ENCODE measurements around the gene GPD1.

GPD1 gene

DNA sequence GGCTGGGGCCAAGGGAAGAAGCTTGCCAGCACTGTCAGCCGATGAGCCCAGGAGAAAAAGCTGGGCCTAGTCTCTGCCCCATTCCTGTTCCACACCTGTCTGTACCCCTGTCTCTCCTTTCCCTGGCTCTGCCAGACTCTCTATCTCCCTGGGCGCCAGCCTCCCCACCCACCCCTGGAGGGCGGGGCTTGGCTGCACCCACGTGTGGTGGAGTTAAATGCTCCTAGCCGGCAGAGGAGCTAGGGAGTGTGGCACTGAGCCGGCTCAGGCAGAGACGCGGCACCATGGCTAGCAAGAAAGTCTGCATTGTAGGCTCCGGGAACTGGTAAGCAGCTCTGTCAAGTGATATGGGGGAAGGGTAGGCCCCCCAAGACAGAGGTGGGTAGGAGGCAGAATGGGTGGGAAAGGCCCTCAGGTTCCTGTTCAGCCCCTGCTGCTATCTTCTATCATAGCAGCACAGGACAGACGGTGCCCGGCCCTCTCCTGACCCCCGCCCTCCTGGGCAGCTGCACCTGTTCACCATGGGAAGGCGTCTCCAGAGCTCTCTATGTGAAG, at the start of gene GPD1:
GPD1 (plus strand) TSS at position 242 of the 555 bp plus-strand sequence; CDS start at position 285, 43 bp downstream.
- Mint-ChIP-seq H3K4me1 (peaks cover 14% of the 10 kb centered on the region), H3K36me3 (peaks cover 25% of the 10 kb centered on the region), H3K27me3 (no peaks in the 10 kb centered on the region), H3K27ac (peak within 1 kb of the TSS; percentile 38), H3K4me3 (no peak within 1 kb of the TSS), H3K9me3 (no peaks in the 10 kb centered on the region)
- DNase-seq (ENCODE audit: low spot score in 2 of 2): no peak
- ATAC-seq (ENCODE audit: low read depth): no peak

DNA sequence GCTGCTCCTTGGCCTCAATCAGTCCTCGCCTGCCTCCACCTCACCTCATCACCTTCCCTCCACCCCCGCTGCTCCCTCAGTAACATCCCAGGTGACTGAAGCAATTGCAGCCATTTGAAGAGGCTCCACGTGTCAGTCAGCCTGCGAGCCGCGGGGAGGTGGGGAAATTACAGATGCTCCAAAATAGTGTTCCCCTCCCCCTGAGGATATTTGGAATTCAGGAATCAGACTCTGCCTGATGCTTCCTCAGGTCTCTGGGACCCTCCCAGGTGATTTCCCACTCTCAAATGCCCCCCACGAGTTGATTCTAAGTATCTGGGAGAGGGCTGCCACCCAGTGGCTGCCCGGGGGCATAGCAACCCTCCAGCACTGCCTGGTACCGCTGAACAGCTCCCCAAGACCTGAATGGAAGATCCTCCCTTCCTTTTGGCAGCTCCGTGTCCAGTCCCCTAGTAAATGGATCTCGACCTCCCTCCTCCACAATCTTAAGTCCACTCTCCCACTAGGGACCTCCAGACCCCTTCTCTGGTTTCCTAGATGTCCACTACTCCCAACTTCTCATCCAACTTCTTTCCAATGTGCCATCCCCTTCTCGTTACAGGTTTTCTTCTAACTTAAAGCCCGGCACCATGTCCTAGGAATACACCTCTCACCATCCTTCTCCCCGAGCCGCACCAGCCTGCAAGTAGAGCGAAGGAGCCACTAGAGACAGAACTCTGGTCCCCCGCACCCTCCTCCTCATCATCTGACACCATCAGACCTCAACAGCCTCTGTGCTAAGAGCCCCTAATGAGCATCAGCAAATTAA, 47.8 kb upstream of the GPD1 start:
- Mint-ChIP-seq H3K27ac (no peak overlapping the region), H3K27me3 (peaks cover 34% of the 10 kb centered on the region), H3K9me3 (no peaks in the 10 kb centered on the region), H3K36me3 (no peaks in the 10 kb centered on the region), H3K4me1 (peaks cover 15% of the 10 kb centered on the region), H3K4me3 (peak overlapping the region; percentile 53)
- ATAC-seq (ENCODE audit: low read depth) (peak; percentile 67), DNase-seq (ENCODE audit: low spot score in 2 of 2) (peak; percentile 58 to 61)

DNA sequence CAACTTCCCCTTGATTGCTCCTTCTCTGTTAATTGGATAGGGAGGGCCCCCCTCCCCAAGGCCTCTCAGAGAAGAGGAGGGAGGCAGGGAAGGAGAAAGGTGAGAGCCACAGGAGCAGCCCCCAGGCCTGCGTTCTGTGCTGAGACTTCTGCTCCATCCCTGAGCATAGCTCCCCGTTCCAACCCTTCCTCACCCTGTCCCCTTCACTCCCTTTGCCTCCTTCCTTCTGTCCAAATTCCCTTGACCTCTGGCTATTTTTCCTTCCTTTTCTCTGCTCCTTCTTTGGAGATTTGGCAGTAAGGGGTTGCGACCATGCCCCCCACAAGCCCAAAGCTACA, 47.2 kb upstream of the GPD1 start:
- Mint-ChIP-seq H3K36me3 (no peaks in the 10 kb centered on the region), H3K9me3 (no peaks in the 10 kb centered on the region), H3K27me3 (peaks cover 36% of the 10 kb centered on the region), H3K4me3 (peak overlapping the region; percentile 91), H3K4me1 (peaks cover 15% of the 10 kb centered on the region), H3K27ac (no peak overlapping the region)
- no peak for DNase-seq (ENCODE audit: low spot score in 2 of 2)
- no peak for ATAC-seq (ENCODE audit: low read depth)

DNA sequence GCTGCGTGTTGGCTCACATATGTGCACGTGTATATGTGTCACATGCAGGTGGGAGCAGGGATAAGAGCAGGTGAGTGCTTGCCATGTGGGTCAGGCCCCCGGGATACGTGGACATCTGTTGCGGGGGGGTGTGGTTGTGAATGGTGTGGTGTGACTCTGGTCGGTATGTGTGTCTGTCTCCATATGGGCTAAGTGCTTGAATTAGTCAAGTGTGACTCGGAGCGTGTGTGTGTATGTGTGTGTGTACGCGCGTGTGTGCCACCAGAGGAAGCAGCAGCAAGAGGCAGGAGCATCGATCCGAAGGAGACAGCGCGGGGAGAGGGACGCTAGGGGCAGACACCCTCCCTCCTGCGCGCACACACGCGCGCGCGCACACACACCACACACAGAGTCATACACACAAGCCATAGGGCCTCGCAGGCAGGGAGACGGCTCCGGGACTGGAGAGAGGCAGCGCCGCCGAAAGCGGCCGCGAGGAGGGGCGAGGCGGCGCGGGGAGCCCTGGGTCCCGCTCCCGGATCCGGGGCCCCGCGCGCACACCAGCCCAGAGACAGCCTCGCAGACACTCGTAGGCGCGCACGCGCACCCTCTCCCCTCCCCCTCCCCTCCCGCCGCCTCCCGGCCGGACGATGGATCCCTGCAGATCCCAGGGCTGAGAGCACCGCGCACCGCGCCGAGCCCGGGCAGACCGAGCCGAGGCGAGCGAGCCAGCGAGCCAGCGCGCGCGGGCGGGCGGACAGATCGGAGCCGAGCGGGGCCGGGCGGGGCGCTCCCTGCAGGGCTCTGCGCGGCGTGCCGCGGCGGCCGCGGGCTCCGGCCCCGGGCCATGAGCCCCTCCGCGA, 46.6 kb upstream of the GPD1 start, which contains the start of gene ASIC1:
ASIC1 (plus strand) TSS at position 597 of the 842 bp plus-strand sequence. CDS start 1,171 bp downstream, outside the sequence.
- Mint-ChIP-seq H3K27ac (no peak within 1 kb of the TSS), H3K4me1 (peaks cover 15% of the 10 kb centered on the region), H3K27me3 (peaks cover 35% of the 10 kb centered on the region), H3K9me3 (no peaks in the 10 kb centered on the region), H3K4me3 (peak within 1 kb of the TSS; percentile 91), H3K36me3 (no peaks in the 10 kb centered on the region)
- DNase-seq (ENCODE audit: low spot score in 2 of 2) (peak; percentile 11 to 41), ATAC-seq (ENCODE audit: low read depth) (peak; percentile 51)

DNA sequence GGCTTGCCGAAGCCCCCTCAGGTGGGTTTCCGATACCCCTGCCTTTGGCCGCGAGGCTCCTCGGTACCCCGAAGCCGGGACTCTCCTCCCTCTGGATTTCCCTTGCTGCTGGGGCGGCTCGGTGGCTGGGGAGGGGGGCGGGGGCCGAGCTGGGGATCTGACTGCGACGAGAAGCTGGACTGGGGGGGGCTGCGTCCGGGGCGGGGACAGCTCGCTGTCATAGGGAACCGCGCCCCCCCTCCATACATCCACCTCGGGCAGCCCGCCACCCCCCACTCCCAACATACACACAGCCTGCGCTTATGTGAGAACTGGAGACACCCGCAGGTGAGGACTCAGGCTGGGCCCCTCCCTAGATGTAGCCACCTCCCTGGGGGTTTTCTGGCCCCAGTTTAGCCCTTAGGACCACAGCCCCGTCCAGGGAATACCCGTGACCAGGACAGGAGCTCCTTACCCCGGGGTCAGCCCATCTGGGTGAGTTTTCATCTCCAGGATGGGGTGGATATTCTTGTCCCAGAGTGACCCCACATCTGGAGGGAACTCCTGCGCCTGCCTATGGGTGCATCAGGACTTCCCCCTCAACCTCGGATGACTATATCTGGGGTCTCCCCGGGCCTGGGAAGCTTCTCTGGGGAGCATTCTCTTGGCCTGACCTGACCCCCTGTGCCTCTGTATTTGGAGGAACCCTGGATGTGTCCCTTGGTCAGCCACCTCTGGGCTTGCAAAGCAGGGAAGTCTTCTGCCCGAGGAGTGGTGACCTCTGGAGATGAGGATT, 45.7 kb upstream of the GPD1 start:
- Mint-ChIP-seq H3K4me3 (peak overlapping the region; percentile 51), H3K36me3 (no peaks in the 10 kb centered on the region), H3K27me3 (peaks cover 31% of the 10 kb centered on the region), H3K9me3 (no peaks in the 10 kb centered on the region), H3K27ac (no peak overlapping the region), H3K4me1 (peaks cover 15% of the 10 kb centered on the region)
- DNase-seq (ENCODE audit: low spot score in 2 of 2): no peak
- no peak for ATAC-seq (ENCODE audit: low read depth)

DNA sequence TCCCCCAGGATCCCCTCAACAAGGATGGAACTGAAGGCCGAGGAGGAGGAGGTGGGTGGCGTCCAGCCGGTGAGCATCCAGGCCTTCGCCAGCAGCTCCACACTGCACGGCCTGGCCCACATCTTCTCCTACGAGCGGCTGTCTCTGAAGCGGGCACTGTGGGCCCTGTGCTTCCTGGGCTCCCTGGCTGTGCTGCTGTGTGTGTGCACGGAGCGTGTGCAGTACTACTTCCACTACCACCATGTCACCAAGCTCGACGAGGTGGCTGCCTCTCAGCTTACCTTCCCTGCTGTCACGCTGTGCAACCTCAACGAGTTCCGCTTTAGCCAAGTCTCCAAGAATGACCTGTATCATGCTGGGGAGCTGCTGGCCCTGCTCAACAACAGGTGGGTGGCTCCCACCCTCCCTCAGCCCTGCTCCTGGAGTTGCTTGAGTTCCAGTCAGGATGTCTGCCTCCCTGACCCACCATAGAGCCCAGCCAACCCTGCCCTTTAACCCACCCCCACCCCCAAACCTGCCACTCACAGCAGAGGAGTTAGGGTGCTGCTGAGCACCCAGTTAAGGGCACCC, 45.0 kb upstream of the GPD1 start:
- no peak for DNase-seq (ENCODE audit: low spot score in 2 of 2)
- peaks cover 15% of the 10 kb centered on the region for H3K4me1 Mint-ChIP-seq

DNA sequence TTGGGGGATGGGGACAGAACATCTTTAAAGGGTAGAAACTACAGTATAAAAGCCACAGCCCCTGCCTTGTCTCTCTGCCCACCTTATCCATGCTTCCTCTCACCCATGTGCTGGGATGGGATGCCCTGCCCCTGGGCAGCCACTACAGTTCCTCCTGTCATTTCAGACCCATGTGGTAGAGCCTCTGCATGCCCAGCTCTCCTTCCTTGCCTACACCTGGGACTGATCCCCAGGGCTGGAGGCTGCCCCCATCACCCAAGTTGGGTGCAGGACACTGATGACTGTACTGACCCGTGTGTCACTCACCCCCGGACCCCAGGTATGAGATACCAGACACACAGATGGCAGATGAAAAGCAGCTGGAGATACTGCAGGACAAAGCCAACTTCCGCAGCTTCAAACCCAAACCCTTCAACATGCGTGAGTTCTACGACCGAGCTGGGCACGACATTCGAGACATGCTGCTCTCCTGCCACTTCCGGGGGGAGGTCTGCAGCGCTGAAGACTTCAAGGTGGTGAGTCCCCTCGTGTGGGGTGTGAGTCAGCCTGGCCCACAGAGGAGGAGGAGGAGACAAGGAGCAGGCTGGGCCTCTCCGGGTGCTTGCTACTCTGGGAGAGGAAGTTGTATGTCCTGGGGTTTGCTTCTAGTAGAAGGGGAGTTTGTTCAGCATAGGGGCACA, 44.2 kb upstream of the GPD1 start:
- ATAC-seq (ENCODE audit: low read depth): no peak
- no peaks in the 10 kb centered on the region for H3K36me3 Mint-ChIP-seq

More for the DNA sequence above, 45.0 kb upstream of the GPD1 start:
- peak overlapping the region; percentile 19 for H3K4me3 Mint-ChIP-seq
- H3K36me3 Mint-ChIP-seq: no peaks in the 10 kb centered on the region
- H3K9me3 Mint-ChIP-seq: no peaks in the 10 kb centered on the region
- H3K27ac Mint-ChIP-seq: no peak overlapping the region
- H3K27me3 Mint-ChIP-seq: peaks cover 33% of the 10 kb centered on the region
- ATAC-seq (ENCODE audit: low read depth): no peak

DNA sequence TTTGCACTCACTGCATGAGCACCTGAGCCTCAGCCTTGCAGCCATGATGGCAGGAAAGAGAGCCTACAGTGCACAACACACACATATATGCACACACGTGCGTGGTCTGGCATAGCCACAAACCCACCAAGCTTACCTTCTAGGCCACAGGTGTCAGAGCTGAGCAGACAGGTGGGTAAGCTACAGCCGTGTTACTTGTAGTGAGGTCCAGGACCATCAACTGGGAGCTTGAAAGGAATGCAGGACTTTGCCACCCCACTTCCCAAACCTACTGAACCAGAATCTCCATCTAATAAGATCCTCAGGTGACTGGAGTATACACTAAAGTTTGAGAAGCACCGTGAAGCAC, 43.7 kb upstream of the GPD1 start:
- H3K4me1 Mint-ChIP-seq: peaks cover 15% of the 10 kb centered on the region
- peaks cover 35% of the 10 kb centered on the region for H3K27me3 Mint-ChIP-seq
- no peaks in the 10 kb centered on the region for H3K36me3 Mint-ChIP-seq
- no peak for DNase-seq (ENCODE audit: low spot score in 2 of 2)
- H3K4me3 Mint-ChIP-seq: no peak overlapping the region
- H3K27ac Mint-ChIP-seq: no peak overlapping the region
- ATAC-seq (ENCODE audit: low read depth): no peak
- no peaks in the 10 kb centered on the region for H3K9me3 Mint-ChIP-seq

More for the DNA sequence above, 44.2 kb upstream of the GPD1 start:
- Mint-ChIP-seq H3K27me3 (peaks cover 35% of the 10 kb centered on the region), H3K4me3 (no peak overlapping the region), H3K27ac (no peak overlapping the region), H3K4me1 (peaks cover 15% of the 10 kb centered on the region), H3K9me3 (no peaks in the 10 kb centered on the region)
- DNase-seq (ENCODE audit: low spot score in 2 of 2): no peak

DNA sequence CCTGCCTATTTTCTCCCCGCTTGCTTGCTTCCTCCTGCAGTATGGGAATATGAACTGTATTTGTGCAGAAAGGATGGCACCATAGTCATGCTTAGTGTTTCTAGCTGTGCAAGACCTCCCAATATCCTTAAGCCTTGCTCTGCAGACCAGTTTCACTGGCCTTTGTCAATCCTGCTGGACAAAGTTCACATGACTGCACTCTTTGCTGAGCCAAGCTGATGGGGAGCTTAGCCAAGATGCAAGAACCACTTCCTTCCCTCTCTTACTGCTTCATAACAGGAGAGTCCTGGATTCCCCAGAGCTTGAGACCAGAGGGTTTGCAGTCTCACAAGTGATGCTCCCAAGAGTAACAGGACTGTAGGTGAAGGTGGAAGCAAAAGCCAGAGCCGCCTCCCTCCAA, 42.6 kb upstream of the GPD1 start:
- Mint-ChIP-seq H3K9me3 (no peaks in the 10 kb centered on the region), H3K4me3 (no peak overlapping the region), H3K27me3 (peaks cover 31% of the 10 kb centered on the region), H3K4me1 (peaks cover 9% of the 10 kb centered on the region), H3K36me3 (no peaks in the 10 kb centered on the region), H3K27ac (no peak overlapping the region)
- ATAC-seq (ENCODE audit: low read depth) (no peak), DNase-seq (ENCODE audit: low spot score in 2 of 2) (no peak)

DNA sequence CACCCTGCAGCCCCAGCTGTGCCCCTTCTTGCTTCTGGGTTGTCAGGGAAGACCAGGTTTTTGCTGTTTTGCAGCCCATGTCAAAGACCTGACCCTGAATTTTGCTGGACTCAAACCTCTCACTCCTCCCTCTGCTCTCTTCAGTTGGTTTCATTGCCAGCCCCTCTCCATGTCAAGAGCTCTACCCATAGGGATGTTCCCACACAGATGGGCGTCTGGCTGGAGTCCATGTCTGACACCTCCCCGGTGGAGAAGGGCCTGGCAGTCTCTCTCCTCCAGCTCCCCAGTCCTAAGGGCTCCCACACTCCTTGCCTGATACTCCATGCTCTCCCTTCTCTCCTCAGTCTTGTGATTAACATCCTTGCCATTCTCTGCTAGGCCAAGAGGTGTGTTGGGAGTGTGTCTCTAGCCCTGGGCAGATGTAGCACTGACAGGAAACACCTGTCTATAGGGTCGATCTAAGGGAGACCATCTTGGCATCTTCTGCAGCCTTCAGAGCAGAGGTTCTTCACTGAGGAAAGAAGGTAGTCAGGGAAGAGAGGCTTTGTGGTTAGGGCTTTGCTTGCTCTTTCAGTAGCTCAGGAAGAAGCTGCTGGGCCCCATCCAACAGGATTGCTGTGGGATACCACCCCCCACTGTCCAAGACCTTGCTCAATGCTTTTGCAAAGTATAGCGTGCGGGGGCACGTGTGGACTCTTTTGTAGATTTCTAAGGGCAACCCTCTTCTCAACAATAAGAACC, 41.7 kb upstream of the GPD1 start:
- Mint-ChIP-seq H3K27me3 (peaks cover 24% of the 10 kb centered on the region), H3K36me3 (no peaks in the 10 kb centered on the region), H3K9me3 (no peaks in the 10 kb centered on the region), H3K27ac (no peak overlapping the region), H3K4me3 (no peak overlapping the region), H3K4me1 (peaks cover 1% of the 10 kb centered on the region)
- DNase-seq (ENCODE audit: low spot score in 2 of 2): no peak
- no peak for ATAC-seq (ENCODE audit: low read depth)

DNA sequence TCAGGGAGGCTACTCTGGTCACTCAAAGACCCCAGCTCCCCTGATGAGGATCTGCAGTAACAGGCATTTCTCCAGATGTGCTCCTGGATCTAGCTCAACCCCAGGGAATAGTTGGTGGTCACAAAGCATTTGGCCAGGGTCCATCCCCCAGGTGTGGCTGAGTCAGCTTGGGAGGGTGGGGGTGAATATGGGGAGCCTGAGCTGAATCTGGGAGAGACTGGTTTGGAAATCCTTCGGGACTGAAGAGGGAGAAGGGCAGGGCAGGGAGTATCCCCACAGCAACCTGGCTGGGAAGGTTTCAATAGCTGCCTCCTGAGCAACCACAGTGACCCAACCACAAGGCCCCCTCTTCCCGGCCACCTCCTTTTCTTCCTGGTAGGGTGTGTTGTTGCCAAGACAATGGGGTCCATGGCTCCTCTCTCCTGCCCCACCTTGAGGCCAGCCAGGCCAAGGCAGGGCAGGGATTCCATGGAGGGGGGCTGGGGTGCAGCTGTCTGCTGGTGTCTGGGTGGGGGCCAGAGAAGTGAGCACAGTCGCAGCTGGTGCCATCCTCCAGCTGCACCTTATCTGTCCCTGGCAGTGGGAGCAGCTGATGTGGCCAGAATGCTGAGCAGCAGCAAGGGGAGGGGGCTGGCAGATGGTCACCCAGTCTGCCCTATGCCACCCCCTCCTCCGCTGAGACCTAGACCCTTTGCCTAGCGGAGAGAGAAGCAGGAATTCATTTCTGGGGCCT, 40.9 kb upstream of the GPD1 start:
- ATAC-seq (ENCODE audit: low read depth) (no peak), DNase-seq (ENCODE audit: low spot score in 2 of 2) (no peak)
- no peaks in the 10 kb centered on the region for H3K4me1 Mint-ChIP-seq
- no peaks in the 10 kb centered on the region for H3K36me3 Mint-ChIP-seq
- H3K4me3 Mint-ChIP-seq: no peak overlapping the region
- H3K27me3 Mint-ChIP-seq: peaks cover 23% of the 10 kb centered on the region
- H3K9me3 Mint-ChIP-seq: no peaks in the 10 kb centered on the region
- H3K27ac Mint-ChIP-seq: no peak overlapping the region

DNA sequence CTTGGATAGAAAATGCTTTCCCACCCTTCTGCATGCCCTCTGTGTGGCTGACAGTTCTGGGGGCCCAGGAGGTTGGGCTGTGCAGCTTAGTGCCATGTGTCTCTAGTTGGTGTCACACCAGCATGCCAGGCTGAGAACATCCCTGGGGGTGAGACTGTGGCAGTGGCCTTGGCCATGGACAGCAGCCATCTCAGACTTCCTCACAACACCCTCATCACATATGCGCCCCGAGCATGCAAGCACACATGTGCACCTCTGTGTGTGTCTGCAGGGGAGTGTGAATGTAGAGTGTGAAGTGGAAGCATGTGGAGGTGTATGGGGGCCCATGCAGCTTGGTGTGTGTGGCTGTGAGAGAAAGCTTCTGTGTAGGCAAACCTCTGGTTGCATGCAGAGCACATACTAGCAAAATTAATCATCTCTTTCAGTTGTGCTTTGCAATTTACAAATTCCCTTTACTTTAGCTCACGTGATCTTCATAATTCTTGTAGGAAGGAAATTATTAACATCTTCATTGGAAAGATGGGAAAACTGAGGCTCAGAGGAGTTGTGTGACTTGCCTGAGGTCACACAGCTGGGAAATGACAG, 38.0 kb upstream of the GPD1 start:
- no peak for ATAC-seq (ENCODE audit: low read depth)
- peaks cover 7% of the 10 kb centered on the region for H3K4me1 Mint-ChIP-seq
- DNase-seq (ENCODE audit: low spot score in 2 of 2): no peak
- H3K4me3 Mint-ChIP-seq: no peak overlapping the region
- peaks cover 16% of the 10 kb centered on the region for H3K27me3 Mint-ChIP-seq
- no peaks in the 10 kb centered on the region for H3K9me3 Mint-ChIP-seq
- H3K27ac Mint-ChIP-seq: no peak overlapping the region
- H3K36me3 Mint-ChIP-seq: no peaks in the 10 kb centered on the region
